Measurements from ENCODE around the gene WIF1. TPM values are rescaled to one million over a fixed set of nuclear protein-coding genes. Genes with fewer than 3 reads are reported as not detected.

Gene WIF1
- total and polyA plus RNA-seq, 2 donors (not counting 1 experiment from before 2014, with no cell fraction given), result under 0.01 to 0.02 TPM

GRCh38 chr12:65019696-65020234 lies 101.3 kb downstream of the WIF1 start:
- no peaks in the 10 kb centered on the region for H3K4me1 ChIP-seq (ENCODE audit: control insufficient read depth, extremely low read depth, insufficient read depth, low read length)
- H3K9ac ChIP-seq (ENCODE audit: insufficient read depth, low read length), result no peak overlapping the region
- TF ChIP-seq EZH2 (IDR thresholded peaks at IDR 0.05; ENCODE audit: low read length, missing control alignments) (no peak), CTCF (conservative IDR thresholded peaks at IDR 0.05 in 1 of 2, IDR thresholded peaks at IDR 0.05 in 1 of 2; ENCODE audit: low read depth in 1 of 2, low read length in 2 of 2) (no peak)
- no peaks in the 10 kb centered on the region for H3K9me3 ChIP-seq (ENCODE audit: control insufficient read depth, insufficient read depth, low read depth, low read length)
- H3K79me2 ChIP-seq (ENCODE audit: control insufficient read depth, insufficient read depth, low read length), result no peaks in the 10 kb centered on the region
- no peak for DNase-seq (ENCODE audit: low read depth in 2 of 2)
- H3K27me3 ChIP-seq (ENCODE audit: control insufficient read depth, insufficient read depth, low read length), result peaks cover 2% of the 10 kb centered on the region
- H3K36me3 ChIP-seq (ENCODE audit: control insufficient read depth, insufficient read depth, low read length), result no peaks in the 10 kb centered on the region
- no peaks in the 10 kb centered on the region for H4K20me1 ChIP-seq (ENCODE audit: control insufficient read depth, extremely low read depth, insufficient read depth, low read length)
- no peak overlapping the region for H3K4me3 ChIP-seq (replicated peaks in 1 of 4; ENCODE audit: control extremely low read depth in 1 of 4, insufficient read depth in 1 of 4, low read depth in 3 of 4, low read length in 4 of 4)
- H2AFZ ChIP-seq (ENCODE audit: low read length), result no peak overlapping the region
- no peak overlapping the region for H3K27ac ChIP-seq (ENCODE audit: insufficient read depth, low read length)
- no peak overlapping the region for H3K4me2 ChIP-seq (ENCODE audit: extremely low read depth, insufficient read depth, low read length)

- H3K4me2 ChIP-seq (ENCODE audit: extremely low read depth, insufficient read depth, low read length), result no peak overlapping the region
- no peaks in the 10 kb centered on the region for H3K4me1 ChIP-seq (ENCODE audit: control insufficient read depth, extremely low read depth, insufficient read depth, low read length)
- H3K4me3 ChIP-seq (replicated peaks in 1 of 4; ENCODE audit: control extremely low read depth in 1 of 4, insufficient read depth in 1 of 4, low read depth in 3 of 4, low read length in 4 of 4), result no peak overlapping the region
- no peaks in the 10 kb centered on the region for H3K36me3 ChIP-seq (ENCODE audit: control insufficient read depth, insufficient read depth, low read length)
- H3K27me3 ChIP-seq (ENCODE audit: control insufficient read depth, insufficient read depth, low read length), result peaks cover 5% of the 10 kb centered on the region
- no peaks in the 10 kb centered on the region for H4K20me1 ChIP-seq (ENCODE audit: control insufficient read depth, extremely low read depth, insufficient read depth, low read length)
- H3K9ac ChIP-seq (ENCODE audit: insufficient read depth, low read length), result no peak overlapping the region
- TF ChIP-seq EZH2 (IDR thresholded peaks at IDR 0.05; ENCODE audit: low read length, missing control alignments) (no peak), CTCF (conservative IDR thresholded peaks at IDR 0.05 in 1 of 2, IDR thresholded peaks at IDR 0.05 in 1 of 2; ENCODE audit: low read depth in 1 of 2, low read length in 2 of 2) (no peak)
- no peaks in the 10 kb centered on the region for H3K9me3 ChIP-seq (ENCODE audit: control insufficient read depth, insufficient read depth, low read depth, low read length)
- no peak for DNase-seq (ENCODE audit: low read depth in 2 of 2)
- no peaks in the 10 kb centered on the region for H3K79me2 ChIP-seq (ENCODE audit: control insufficient read depth, insufficient read depth, low read length)
- H2AFZ ChIP-seq (ENCODE audit: low read length), result no peak overlapping the region
- no peak overlapping the region for H3K27ac ChIP-seq (ENCODE audit: insufficient read depth, low read length)
Observed at GRCh38 chr12:65016881-65017650, 104.0 kb downstream of the WIF1 start.

- H2AFZ ChIP-seq (ENCODE audit: low read length), result no peak overlapping the region
- no peaks in the 10 kb centered on the region for H3K36me3 ChIP-seq (ENCODE audit: control insufficient read depth, insufficient read depth, low read length)
- DNase-seq (ENCODE audit: low read depth in 2 of 2), result no peak
- no peak overlapping the region for H3K27ac ChIP-seq (ENCODE audit: insufficient read depth, low read length)
- TF ChIP-seq CTCF (conservative IDR thresholded peaks at IDR 0.05 in 1 of 2, IDR thresholded peaks at IDR 0.05 in 1 of 2; ENCODE audit: low read depth in 1 of 2, low read length in 2 of 2), result no peak
- TF ChIP-seq EZH2 (IDR thresholded peaks at IDR 0.05; ENCODE audit: low read length, missing control alignments), result no peak
- H3K9ac ChIP-seq (ENCODE audit: insufficient read depth, low read length), result no peak overlapping the region
- peaks cover 5% of the 10 kb centered on the region for H3K27me3 ChIP-seq (ENCODE audit: control insufficient read depth, insufficient read depth, low read length)
- H4K20me1 ChIP-seq (ENCODE audit: control insufficient read depth, extremely low read depth, insufficient read depth, low read length), result no peaks in the 10 kb centered on the region
- no peaks in the 10 kb centered on the region for H3K9me3 ChIP-seq (ENCODE audit: control insufficient read depth, insufficient read depth, low read depth, low read length)
- no peak overlapping the region for H3K4me3 ChIP-seq (replicated peaks in 1 of 4; ENCODE audit: control extremely low read depth in 1 of 4, insufficient read depth in 1 of 4, low read depth in 3 of 4, low read length in 4 of 4)
- H3K4me1 ChIP-seq (ENCODE audit: control insufficient read depth, extremely low read depth, insufficient read depth, low read length), result no peaks in the 10 kb centered on the region
- H3K4me2 ChIP-seq (ENCODE audit: extremely low read depth, insufficient read depth, low read length), result no peak overlapping the region
- no peaks in the 10 kb centered on the region for H3K79me2 ChIP-seq (ENCODE audit: control insufficient read depth, insufficient read depth, low read length)
Observed at GRCh38 chr12:65015850-65016249, 105.3 kb downstream of the WIF1 start.

Measured in fibroblast of lung (primary cell).